ENCODE results near the gene ISLR2. TPM values are rescaled to one million over a fixed set of nuclear protein-coding genes. Genes with fewer than 3 reads are reported as not detected.
"Not testable (repeated sequence)": the region's sequence is repeated elsewhere in the genome, so short reads cannot be mapped to it uniquely, and the experiment has no call there.

ISLR2 gene
- total RNA-seq, 1 donor from 2014 or later = 9.6 TPM

- Mint-ChIP-seq H3K4me3 (no peak overlapping the region), H3K4me1 (peaks cover 22% of the 10 kb centered on the region), H3K27me3 (ENCODE audit: low read depth) (no peaks in the 10 kb centered on the region), H3K9me3 (no peaks in the 10 kb centered on the region), H3K27ac (ENCODE audit: unreplicated experiment) (no peak overlapping the region), H3K36me3 (ENCODE audit: low read depth) (no peaks in the 10 kb centered on the region)
- DNase-seq (ENCODE audit: low read depth, low spot score) = no peak
- no peak for TF ChIP-seq CTCF (conservative IDR thresholded peaks at IDR 0.05)
Measured at GRCh38 chr15:74155766-74156417, 25.5 kb downstream of the ISLR2 start.

- TF ChIP-seq CTCF (conservative IDR thresholded peaks at IDR 0.05) = no peak
- DNase-seq (ENCODE audit: low read depth, low spot score) = no peak
Measured at GRCh38 chr15:74156678-74157411, 26.5 kb downstream of the ISLR2 start.

GRCh38 chr15:74157868-74158827, 27.8 kb downstream of the ISLR2 start:
- Mint-ChIP-seq H3K27me3 (ENCODE audit: low read depth) (no peaks in the 10 kb centered on the region), H3K4me3 (no peak overlapping the region), H3K27ac (ENCODE audit: unreplicated experiment) (peak overlapping the region; percentile 3), H3K4me1 (peaks cover 22% of the 10 kb centered on the region), H3K36me3 (ENCODE audit: low read depth) (no peaks in the 10 kb centered on the region), H3K9me3 (no peaks in the 10 kb centered on the region)
- no peak for TF ChIP-seq CTCF (conservative IDR thresholded peaks at IDR 0.05)
- no peak for DNase-seq (ENCODE audit: low read depth, low spot score)

More at GRCh38 chr15:74156678-74157411, 26.5 kb downstream of the ISLR2 start:
- Mint-ChIP-seq H3K4me3 (no peak overlapping the region), H3K9me3 (no peaks in the 10 kb centered on the region), H3K4me1 (peaks cover 22% of the 10 kb centered on the region), H3K27ac (ENCODE audit: unreplicated experiment) (peak overlapping the region; percentile 13), H3K36me3 (ENCODE audit: low read depth) (no peaks in the 10 kb centered on the region), H3K27me3 (ENCODE audit: low read depth) (no peaks in the 10 kb centered on the region)

- Mint-ChIP-seq H3K27me3 (ENCODE audit: low read depth) (no peaks in the 10 kb centered on the region), H3K4me3 (no peak overlapping the region), H3K4me1 (peaks cover 22% of the 10 kb centered on the region), H3K27ac (ENCODE audit: unreplicated experiment) (no peak overlapping the region), H3K36me3 (ENCODE audit: low read depth) (no peaks in the 10 kb centered on the region), H3K9me3 (no peaks in the 10 kb centered on the region)
- DNase-seq (ENCODE audit: low read depth, low spot score) = no peak
- no peak for TF ChIP-seq CTCF (conservative IDR thresholded peaks at IDR 0.05)
Measured at GRCh38 chr15:74158855-74159650, 28.7 kb downstream of the ISLR2 start.

DNA sequence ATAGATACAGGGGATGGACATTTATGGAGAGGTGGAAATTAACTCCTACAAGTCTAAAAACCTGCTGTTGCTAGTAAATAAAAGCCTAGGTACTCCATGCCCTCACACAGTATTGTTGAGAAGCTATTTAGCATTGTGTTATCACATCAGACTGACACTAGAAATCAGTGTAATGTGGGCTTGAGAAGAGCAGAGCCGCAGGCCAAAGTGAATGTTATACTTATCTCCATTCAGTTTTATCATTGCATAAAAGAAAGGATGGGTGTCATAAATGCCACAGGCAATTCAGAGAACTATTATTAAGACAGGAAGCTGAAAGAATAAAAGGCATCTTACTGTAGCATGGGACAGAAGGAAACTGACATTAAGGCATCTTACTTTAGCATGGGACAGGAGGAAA, 29.4 kb downstream of the ISLR2 start:
- Mint-ChIP-seq H3K4me3 (no peak overlapping the region), H3K27ac (ENCODE audit: unreplicated experiment) (no peak overlapping the region), H3K4me1 (peaks cover 22% of the 10 kb centered on the region), H3K9me3 (no peaks in the 10 kb centered on the region), H3K36me3 (ENCODE audit: low read depth) (no peaks in the 10 kb centered on the region), H3K27me3 (ENCODE audit: low read depth) (no peaks in the 10 kb centered on the region)
- DNase-seq (ENCODE audit: low read depth, low spot score) = no peak
- TF ChIP-seq CTCF (conservative IDR thresholded peaks at IDR 0.05) = no peak

- H3K4me3 Mint-ChIP-seq; H3K27ac Mint-ChIP-seq (ENCODE audit: unreplicated experiment); DNase-seq (ENCODE audit: low read depth, low spot score); H3K36me3 Mint-ChIP-seq (ENCODE audit: low read depth); H3K9me3 Mint-ChIP-seq; H3K27me3 Mint-ChIP-seq (ENCODE audit: low read depth): not testable (repeated sequence)
- peaks cover 22% of the 10 kb centered on the region for H3K4me1 Mint-ChIP-seq
Measured at GRCh38 chr15:74160390-74160789, 30.0 kb downstream of the ISLR2 start.

- H3K9me3 Mint-ChIP-seq; DNase-seq (ENCODE audit: low read depth, low spot score); H3K27ac Mint-ChIP-seq (ENCODE audit: unreplicated experiment); H3K27me3 Mint-ChIP-seq (ENCODE audit: low read depth); H3K4me3 Mint-ChIP-seq; H3K36me3 Mint-ChIP-seq (ENCODE audit: low read depth): not testable (repeated sequence)
- H3K4me1 Mint-ChIP-seq = peaks cover 12% of the 10 kb centered on the region
Measured at GRCh38 chr15:74162195-74162536, 31.8 kb downstream of the ISLR2 start.
